ENCODE results near the gene DPYD.

The DPYD gene

DNA sequence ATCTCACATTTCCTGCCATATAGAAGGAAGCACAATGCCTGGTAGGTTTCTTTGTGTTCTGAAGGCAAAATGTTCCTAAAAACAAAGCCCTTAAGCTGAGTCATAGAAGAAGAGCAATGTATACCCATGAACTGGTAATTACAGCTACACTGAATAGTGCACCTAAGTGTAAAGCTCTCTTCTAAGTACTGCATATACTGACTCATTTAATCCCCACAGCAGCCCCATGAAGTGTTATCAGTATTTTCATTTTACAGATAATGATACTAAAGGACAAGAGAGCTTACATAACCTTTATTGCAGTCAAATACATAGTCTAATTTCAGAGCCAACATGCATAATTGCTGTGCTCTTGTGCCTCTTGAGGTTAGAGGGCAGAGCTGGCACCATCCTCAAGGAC is 239.9 kb downstream of the DPYD start:
- no peak for FAIRE-seq

DNA sequence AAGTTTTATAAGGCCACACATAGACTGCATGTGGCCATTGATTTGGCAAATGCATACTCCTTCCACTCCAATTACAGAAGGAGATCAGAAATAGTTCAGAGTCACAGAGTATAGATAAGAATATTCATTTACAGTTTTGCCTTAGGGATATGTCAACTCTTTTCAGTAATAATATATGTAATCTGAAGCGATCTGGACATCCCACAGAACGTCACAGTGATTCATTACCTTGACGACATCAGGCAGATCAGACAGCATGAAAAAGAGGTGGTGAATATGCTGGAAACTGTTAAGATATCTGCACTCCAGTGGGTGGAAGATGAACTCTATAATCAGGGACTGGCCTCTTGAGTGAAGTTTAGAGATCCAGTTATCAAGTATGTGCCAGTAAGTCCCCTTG is 240.4 kb downstream of the DPYD start:
- no peak for FAIRE-seq

DNA sequence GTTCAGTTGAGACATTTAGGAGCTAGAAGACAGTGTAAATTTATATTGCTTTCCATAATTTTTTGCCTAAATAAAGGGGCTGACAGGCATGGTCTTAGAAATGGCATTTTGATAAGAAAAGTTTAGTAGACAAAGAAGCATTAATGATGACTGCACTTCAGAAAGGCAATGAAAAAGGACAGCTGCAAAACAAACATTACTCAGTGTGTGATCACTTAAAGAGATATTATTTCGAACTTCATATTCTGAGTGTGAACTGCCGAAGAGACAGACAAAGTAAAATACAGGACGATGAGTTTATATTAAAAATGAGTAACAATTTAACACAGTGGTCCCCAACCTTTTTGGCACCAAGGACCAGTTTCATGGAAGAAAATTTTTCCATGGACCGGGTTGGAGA is 243.1 kb downstream of the DPYD start:
- no peak for FAIRE-seq

DNA sequence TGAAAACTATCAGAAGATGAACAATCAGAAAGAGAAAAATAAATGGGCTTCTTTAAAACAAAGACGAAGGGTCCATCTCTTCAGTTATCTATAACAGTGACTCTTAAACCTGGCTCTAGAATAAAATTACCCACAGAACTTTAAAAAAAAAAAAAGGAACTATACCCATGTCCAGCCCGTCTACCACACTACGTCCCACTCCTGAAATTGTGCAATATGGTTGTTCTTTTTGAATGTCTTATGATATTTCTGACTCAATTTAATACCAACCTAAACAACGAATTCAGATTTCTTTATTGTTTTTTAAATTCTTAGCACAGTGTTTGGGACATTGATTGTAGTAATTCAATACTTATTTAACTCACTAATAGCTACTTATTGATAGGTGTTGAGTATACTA is 246.3 kb downstream of the DPYD start:
- FAIRE-seq, result no peak

DNA sequence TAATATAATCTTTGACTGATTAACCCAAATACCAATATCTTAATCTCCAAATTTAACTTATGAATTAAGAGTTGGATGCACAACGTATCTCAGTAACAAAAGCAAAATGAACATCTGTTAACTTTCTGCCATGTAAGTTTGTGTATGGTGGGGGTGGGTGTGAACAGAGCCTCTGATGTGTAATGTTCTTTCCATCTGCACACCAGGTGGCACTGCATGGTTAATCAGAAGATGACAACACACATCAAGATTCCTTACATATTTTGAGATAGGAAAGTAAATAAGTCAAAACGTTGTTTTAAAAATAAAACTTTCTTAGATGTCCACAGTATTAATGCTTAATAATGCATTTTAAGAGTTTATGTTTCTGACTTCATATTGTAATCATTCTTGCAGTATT is 251.9 kb downstream of the DPYD start:
- FAIRE-seq, result no peak

DNA sequence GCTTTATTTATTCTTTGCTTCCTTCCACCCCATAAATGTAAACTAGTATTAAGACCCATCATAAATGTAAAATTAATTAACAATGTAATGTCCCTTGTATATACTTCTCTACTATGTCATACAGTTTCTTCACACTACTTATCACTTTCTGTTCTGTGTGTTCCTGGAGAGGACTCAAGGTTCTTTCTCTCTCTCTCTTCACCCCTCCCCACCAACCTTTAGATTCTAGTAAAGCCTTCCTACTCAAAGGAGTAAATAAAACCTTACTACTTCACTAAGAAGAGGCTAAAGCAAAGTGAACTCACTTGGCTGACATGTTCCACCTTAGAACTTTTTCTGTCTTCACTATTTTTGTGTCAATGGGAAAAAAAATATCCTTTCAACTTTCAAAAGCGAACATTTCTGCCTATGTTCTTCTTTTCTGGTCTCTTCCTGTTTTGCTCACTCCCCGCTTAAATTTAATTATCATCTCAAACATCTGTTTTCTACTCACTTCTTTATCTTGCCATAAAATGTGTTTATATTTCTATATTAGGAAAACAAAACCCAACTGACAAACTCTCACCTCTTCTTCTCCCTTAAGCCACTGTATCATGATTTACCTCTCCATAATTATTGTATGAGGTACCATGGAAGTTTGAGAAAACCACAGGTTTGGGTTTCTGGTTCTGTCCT is 260.3 kb downstream of the DPYD start:
- FAIRE-seq, result no peak

DNA sequence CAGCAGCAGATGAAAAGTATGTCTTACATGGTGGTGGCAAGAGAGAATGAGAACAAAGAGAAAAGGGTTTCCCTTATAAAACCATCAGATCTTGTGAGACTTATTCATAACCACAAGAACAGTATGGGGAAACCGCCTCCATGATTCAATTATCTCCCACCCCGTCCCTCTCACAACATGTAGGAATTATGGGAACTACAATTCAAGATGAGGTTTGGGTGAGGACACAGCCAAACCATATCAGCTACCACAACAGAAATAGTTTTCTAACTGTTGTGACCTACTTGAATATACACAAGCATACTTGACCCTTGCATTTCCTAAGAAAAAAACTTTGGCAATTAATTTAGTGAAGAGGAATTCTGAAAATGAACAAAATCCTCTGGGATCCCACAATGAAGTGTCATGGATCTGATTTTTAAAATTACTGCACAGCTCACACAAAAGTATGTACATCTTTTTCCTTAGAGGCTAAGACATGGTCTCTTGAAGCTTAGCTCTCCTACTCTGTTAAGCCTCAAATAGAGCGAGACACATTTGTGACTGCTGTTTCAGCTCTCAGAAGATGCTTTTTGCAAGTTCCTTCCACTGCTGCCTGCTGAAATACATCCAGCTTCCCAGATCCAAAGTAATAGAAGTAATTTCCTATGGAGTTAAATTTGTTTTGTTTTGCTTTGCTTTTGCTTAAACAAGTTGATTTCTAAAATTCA is 265.8 kb downstream of the DPYD start:
- no peak for FAIRE-seq

DNA sequence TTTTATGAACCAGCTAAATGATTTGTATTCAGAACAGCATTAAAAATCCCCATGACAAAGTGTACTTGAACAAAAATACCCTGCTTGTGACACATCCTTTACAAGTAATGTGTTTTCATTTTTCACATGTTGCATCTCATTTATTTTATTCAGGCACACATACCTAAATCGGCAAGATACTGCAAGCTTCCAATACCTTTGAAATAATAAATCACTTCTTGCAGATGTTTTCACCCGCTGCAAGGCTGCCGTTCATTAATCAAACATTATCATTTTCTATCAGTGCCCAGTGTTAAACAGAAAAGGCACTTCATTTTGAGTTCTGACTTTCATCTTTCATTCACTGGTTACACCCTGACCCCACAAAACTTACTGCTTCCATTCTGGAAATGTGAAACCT is 269.6 kb downstream of the DPYD start:
- no peak for FAIRE-seq

DNA sequence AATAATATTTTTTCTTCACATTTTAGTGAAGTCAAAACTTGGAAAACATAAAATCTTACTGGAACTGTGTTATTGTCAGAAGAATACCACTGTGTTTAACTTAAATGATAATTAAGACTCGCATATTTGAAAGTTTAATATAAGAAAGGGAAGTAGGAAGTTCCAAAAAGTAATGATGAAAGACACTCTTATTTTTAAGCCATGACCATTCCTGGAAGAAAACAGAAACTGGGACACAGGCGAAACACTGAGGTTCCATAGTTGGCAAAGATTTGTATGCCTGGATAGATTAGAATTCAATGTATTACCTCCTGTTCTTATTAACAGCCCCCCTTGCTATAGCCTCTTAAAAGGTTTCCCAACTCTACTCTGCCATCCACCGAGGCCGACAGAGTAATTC is 271.2 kb downstream of the DPYD start:
- no peak for FAIRE-seq

DNA sequence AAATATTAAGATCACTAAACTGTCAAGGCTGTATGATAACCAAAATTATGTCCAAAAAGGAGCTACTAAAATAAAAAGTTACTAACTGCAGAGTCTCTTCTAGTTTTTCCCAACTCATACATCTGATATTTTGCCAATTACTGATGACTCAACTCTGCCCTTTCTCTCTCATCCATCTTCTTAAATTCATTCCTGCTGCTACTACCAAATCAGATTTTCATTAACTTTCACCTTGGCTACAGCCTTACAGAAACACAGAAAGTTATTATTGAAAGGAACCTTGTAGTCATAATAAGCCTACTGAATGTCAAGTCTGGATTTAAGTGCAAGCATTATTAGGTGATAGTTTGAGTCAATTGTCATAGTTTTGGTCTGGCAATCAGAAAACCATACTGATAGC is 273.1 kb downstream of the DPYD start:
- FAIRE-seq, result no peak

DNA sequence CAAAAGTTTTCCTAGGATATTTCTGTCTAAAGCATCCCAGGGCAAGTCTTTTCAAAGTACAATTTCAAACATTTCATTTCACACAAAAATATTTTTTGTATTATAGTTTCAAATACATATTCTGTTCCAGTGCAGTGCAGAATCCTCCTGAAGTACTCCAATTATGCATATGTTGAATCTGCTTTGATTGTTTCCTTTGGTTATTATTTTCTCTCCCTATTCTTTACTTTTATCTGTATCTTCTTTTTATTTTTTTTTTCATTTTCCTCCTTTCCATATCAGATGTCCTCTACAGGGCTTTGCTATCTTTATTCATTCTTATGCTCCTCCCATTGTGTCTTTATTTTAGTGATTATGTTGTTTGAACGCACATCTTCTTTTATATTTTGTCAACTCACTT is 274.8 kb downstream of the DPYD start:
- FAIRE-seq, result no peak

DNA sequence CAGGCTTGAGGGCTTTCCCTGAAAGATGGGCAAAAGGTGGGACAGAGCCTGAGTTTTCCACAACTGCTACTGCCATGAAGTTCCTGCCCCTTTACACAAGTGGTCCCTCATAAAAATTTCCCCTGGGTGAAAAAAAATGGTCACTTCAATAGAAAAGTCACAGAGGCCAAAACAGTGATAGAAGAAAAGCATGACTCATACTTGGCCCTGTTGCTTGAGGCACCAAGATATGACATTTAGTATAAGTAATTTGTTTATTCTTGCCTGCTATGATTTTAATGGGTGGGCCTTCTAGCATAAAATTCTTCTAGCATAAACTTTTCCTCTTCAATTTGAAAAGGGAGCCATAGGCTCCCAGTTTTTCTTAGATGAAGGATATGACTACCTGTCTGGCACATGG is 280.2 kb downstream of the DPYD start:
- FAIRE-seq, result no peak

DNA sequence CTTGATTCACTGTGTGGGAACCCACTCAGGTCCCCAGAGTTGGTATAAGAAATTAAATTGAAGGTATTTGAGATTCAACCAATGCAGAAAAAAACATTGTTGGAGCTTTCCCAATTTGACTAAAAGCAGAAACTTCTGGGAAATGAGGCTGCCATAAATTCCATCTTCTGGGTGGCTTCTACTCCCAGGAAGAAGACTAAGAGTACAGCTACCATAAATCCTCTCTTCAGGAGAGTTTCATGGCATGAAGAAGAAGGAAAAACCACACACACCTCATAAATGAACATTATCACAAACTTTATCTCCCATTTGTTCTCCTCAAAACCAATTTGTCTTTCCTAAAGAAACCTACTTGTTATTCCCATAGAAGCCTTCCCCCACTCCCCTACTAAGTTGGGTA is 283.9 kb downstream of the DPYD start:
- FAIRE-seq, result no peak

DNA sequence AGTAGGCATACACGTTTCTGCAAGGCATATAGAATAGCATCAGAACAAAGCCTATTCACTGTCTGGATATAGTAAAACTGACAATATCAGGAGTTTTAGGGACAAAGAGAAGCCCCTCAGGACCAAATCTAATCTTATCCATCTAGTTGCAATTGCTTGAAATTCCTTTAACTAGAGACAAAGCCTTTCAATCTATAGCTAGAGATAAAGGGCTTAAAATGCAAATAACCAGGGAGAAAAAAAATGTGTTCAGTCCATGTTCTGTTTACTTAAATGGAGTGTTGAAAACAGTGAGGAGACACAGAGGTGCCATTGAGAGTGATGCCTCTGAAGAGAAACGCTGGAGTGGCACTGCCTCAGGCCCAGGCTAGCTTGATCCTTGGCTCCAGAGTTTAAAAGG is 286.1 kb downstream of the DPYD start:
- FAIRE-seq, result no peak

DNA sequence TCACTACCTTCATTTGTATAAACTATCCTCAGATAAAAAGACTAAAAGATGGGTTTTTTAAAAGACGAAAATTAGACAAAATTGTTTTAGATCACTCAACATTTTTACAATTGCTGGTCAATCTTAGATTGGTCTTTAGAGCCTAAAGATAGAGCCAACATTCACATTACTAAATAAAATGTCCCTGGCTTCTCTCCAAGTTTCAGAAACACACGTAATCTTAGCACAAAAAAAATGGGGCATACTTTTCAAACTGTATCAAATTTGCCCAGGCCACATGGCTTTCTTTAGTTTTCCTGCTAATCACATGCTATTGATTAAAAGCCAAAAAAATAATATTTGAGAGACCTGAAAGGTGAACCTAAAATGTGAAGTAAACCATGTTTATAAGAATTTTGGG is 288.1 kb downstream of the DPYD start:
- no peak for FAIRE-seq

DNA sequence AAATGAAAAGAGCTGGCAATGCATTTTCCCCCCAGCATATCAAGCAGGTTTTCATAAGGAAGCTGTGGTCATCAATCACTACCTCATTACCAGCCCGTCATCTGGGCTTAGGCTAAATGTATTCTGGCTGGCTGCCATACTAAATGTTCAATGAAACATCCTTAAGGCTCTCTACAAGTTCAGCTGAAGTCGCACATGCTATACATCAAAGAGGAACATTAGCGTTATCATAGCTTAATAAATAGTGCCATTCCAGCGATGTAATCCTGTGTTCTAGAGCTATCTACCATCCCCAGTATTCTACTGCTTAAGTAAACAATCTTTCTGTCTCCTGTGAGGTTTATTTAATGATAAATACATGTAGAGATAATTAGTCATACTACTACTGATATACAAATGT is 288.8 kb downstream of the DPYD start:
- FAIRE-seq, result no peak

DNA sequence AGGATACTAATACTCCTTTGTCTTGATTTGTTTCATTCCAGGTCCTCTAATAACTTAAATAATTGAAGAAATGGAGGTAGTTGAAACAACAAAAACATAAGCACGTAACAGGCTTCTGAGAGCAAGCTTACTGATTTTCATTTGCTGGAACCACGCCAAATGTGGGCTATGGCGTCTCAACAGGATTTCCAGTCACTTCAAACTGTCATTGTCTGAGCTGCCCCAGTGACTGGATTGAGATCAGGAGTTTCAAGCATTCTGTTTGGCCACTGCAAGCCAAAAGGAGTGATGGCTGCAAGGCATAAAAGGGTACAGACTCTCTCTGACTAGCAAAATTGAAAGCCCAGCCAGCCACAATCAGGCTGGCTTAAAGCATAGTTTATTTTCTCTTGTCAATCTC is 289.9 kb downstream of the DPYD start:
- FAIRE-seq, result no peak

DNA sequence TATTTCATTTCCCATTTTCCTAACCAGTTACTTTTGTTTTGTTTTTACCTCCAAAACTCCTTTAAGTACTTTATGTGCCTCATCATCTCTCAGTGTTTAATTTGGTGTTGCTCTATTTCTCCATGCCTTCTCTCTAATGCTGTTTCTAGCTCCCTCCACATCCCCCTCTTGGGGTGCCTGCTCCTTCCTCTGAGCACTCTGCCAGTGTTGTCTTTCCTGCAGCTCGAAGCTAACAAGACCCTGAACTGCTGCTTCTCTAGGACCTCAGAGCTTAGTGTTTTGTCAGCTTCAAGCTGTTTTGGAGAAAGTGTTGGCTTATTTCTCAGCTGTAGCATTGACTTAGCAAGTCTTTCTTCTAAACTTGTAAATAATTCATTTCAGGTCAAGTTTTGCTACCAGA is 290.6 kb downstream of the DPYD start:
- no peak for FAIRE-seq

DNA sequence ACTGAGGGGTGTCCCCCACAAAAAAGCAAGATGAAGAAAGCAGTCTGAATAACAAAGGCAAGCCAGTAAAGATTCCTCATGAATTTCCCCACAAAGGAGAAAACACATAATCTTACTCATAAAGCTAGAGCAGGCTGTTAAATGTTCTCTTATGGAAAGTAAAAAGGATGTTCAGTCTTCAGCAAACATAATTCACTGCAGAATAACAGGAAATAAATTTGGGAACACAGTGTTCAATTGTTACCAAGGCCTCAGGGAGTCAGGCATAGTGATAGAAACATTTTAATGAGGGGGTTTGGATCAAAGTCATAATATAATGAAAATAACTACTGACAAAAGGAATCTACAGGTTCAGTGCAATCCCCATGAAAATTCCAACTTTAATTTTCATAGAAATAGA is 297.6 kb downstream of the DPYD start:
- no peak for FAIRE-seq

DNA sequence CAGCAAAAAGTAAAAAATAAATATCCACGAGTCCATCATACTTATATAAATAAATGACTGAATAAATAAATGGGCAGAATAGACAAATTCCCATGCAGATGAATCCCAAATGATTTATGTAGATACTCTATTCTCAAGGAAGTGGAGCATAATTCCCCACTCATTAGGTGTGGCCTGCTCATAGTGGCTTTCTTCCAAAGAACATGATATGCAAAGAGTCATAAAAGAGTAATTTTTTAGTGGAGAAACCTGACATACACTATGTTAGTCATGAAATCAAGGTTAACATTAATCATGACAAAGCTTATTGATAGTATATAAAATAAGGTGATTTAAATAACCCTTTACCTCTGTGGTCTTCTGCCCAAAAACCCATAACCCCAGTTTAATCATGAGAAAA is 298.9 kb downstream of the DPYD start:
- FAIRE-seq, result no peak

DNA sequence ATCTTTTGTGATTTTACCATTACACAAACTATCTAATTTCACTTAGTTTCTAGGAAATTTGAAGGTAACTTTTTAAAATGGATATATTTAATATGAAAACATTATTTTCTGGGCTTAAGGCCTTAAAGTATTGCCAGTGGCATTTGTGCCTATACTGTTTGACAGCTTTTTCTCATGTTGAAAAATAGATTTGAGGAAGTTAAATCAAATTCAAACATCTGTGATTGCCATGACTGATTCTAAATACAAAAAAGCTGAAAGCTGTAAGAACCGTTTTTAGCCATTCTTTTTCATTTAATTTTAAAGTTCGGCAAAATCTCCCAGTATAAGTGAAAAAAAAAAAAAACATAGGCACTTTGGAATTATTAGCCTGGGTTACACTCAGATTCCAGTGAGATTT is 301.1 kb downstream of the DPYD start:
- FAIRE-seq, result no peak

DNA sequence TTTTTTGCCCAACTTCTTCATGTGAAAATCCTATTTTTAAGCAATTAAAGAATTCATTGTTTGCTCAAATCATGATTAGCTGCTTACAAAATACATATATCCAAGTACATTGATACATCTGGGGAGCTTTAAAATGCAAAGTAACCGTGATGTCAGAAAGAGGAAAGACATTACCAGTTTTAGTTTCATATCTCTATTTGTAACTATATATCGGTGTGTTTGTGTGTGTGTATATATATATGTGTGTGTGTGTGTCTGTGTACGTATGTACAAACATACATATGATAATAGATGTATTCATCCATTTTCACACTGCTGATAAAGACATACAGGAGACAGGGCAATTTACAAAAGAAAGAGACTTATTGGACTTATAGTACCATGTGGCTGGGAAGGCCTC is 310.1 kb downstream of the DPYD start:
- FAIRE-seq, result no peak

DNA sequence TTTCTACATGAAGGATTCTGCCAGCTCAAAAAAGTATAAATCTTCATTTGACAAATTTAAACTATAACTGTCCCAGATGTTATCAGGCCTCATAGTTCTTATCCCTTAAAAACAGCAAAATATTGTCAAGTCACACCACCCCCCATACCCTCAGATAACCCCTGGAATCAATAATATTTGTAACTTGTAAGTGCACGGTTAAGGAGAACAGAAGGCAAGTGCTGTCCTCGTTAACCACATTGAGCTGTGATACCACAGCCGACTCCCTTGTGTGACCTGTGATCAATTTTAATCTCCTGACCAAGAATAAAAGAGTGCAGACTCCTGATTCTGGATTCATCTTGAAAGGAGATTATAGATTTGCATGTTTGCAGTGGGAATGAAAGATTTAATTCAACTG is 310.7 kb downstream of the DPYD start:
- FAIRE-seq, result no peak

DNA sequence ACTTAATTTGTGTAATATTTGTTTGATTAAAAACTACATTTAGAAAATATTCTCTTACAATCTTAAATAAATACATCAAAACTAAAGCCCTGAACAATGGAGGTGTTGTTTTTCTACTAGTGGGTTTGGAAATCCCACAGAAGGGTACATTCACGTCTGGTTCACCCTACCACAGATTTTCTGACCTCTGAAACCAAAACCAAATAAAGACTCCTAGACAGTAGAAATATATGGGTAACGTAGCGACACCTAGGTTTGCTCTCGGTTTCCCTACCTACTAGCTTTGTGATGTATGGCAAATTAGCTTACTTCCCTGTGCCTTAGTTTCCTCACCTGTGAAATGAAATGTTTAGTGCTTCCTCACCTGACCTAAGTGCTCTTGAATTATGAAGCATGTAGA is 312.6 kb downstream of the DPYD start:
- FAIRE-seq, result no peak

DNA sequence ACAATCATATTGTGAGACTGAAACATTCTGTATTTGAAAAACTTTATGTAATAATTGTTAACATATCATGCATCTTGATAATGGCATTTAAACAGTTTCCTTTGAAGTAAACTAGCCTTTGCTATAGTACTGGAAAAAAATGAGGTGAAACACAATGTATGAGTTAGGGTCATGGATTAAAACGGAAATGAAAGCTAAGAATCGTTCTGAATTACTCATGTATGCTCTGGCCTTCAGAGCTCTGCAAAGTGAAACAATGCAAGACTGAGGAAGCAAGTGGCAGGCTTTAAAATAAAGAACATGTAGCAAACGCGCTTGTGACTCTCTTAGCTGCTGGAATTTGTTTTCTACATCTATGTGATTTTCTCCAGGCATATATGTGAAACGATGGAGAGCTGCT is 317.1 kb downstream of the DPYD start:
- no peak for FAIRE-seq
